OCI-LY1 (cell line): ENCODE results near the gene RUFY3.
A peak's percentile ranks its signal among the peaks of the same experiment; 100 is the strongest.

ENCODE experiments used
- H2AFZ ChIP-seq: fragments of 200-600 bp; sonication (generic), shearing (Covaris generic); 2 replicates; pipeline ENCODE4 v1.6.0; 2014; ENCODE audit warnings: antibody characterized with exemption, mild to moderate bottlenecking, low read length
- H3F3A ChIP-seq: fragments of 200-600 bp; sonication (generic), shearing (Covaris generic); 2 replicates; pipeline ENCODE4 v1.6.0; 2014; ENCODE audit warnings: mild to moderate bottlenecking, antibody characterized with exemption, low read length, moderate library complexity; ENCODE audit not compliant: insufficient read depth
- H3K27ac ChIP-seq: fragments of 200-600 bp; sonication (generic); 2 replicates; pipeline ENCODE4 v1.5.1; 2014; ENCODE audit warnings: low read length, mixed run types, mild to moderate bottlenecking, low read depth; ENCODE audit not compliant: poor library complexity, severe bottlenecking
- H3K27me3 ChIP-seq: fragments of 200-600 bp; sonication (generic); 2 replicates; pipeline ENCODE4 v1.6.0; 2014; ENCODE audit warnings: antibody characterized with exemption, mild to moderate bottlenecking, low read length, moderate library complexity; ENCODE audit not compliant: insufficient read depth
- H3K36me3 ChIP-seq: fragments of 200-600 bp; sonication (generic); 2 replicates; pipeline ENCODE4 v1.6.1; 2014; ENCODE audit warnings: mild to moderate bottlenecking, antibody characterized with exemption, low read length, moderate library complexity, mixed read lengths; ENCODE audit not compliant: insufficient read depth
- H3K4me1 ChIP-seq: fragments of 200-600 bp; sonication (generic); 2 replicates; pipeline ENCODE4 v1.5.1; 2014; ENCODE audit warnings: mild to moderate bottlenecking, low read length, moderate library complexity; ENCODE audit not compliant: insufficient read depth, severe bottlenecking
- H3K4me2 ChIP-seq: fragments of 200-600 bp; sonication (generic), shearing (Covaris generic); 2 replicates; pipeline ENCODE4 v1.6.1; 2014; ENCODE audit warnings: low read length
- H3K4me3 ChIP-seq: fragments of 200-600 bp; sonication (generic); 2 replicates; pipeline ENCODE4 v1.5.1; 2014; ENCODE audit warnings: low read length, low read depth, mild to moderate bottlenecking, mixed read lengths; ENCODE audit not compliant: poor library complexity, severe bottlenecking
- H3K79me2 ChIP-seq: fragments of 200-600 bp; shearing (Covaris generic); 2 replicates; pipeline ENCODE4 v1.6.1; 2016; ENCODE audit warnings: mixed run types, low read length, mixed read lengths; ENCODE audit not compliant: insufficient read depth
- H3K9ac ChIP-seq: fragments of 200-600 bp; sonication (generic), shearing (Covaris generic); 2 replicates; pipeline ENCODE4 v1.6.1; 2014; ENCODE audit warnings: mild to moderate bottlenecking, low read length, mixed read lengths
- H3K9me2 ChIP-seq: fragments of 200-600 bp; sonication (generic), shearing (Covaris generic); 2 replicates; pipeline ENCODE4 v1.6.1; 2014; ENCODE audit warnings: low read depth, mild to moderate bottlenecking, low read length, mixed read lengths
- H3K9me3 ChIP-seq: fragments of 200-600 bp; shearing (Covaris generic); 2 replicates; pipeline ENCODE4 v1.6.1; 2014; ENCODE audit warnings: low read length, mixed read lengths
- H4K20me1 ChIP-seq: fragments of 200-600 bp; sonication (generic), shearing (Covaris generic); 2 replicates; pipeline ENCODE4 v1.6.0; 2016; ENCODE audit warnings: mild to moderate bottlenecking, low read length; ENCODE audit not compliant: insufficient read depth
- CTCF ChIP-seq: fragments of 200-600 bp; sonication (generic), shearing (Covaris generic); IDR thresholded peaks from 2 replicates; pipeline ENCODE4 v1.5.1; 2017; ENCODE audit warnings: mild to moderate bottlenecking, antibody characterized with exemption, low read length, moderate library complexity, mixed read lengths
- EZH2 ChIP-seq: fragments of 200-600 bp; sonication (generic), shearing (Covaris generic); IDR thresholded peaks from 2 replicates; pipeline ENCODE4 v1.8.0; 2017; ENCODE audit warnings: borderline replicate concordance, mixed run types, mild to moderate bottlenecking, antibody characterized with exemption, low read length, moderate library complexity, mixed read lengths

Gene RUFY3

GRCh38 chr4:70706044-70706461 is 15.7 kb upstream of the RUFY3 start:
- Histone ChIP-seq H3K4me2 (peak overlapping the region; percentile 89), H3K27ac (peak overlapping the region; percentile 96), H3K36me3 (no peaks in the 10 kb centered on the region), H3K4me3 (peak overlapping the region; percentile 73), H3K4me1 (peaks cover 74% of the 10 kb centered on the region), H3K9ac (peak overlapping the region; percentile 76), H3K27me3 (no peaks in the 10 kb centered on the region), H3F3A (no peaks in the 10 kb centered on the region), H2AFZ (no peak overlapping the region), H3K9me2 (no peaks in the 10 kb centered on the region), H3K9me3 (no peaks in the 10 kb centered on the region), H4K20me1 (no peaks in the 10 kb centered on the region), H3K79me2 (peaks cover 49% of the 10 kb centered on the region)
- TF ChIP-seq EZH2 (no peak), CTCF (no peak)

GRCh38 chr4:70706516-70706915 is 15.2 kb upstream of the RUFY3 start:
- Histone ChIP-seq H3K36me3 (no peaks in the 10 kb centered on the region), H3K9me3 (no peaks in the 10 kb centered on the region), H3K4me3 (peak overlapping the region; percentile 73), H3K4me2 (peak overlapping the region; percentile 89), H3K9me2 (no peaks in the 10 kb centered on the region), H3K4me1 (peaks cover 74% of the 10 kb centered on the region), H3K27me3 (no peaks in the 10 kb centered on the region), H2AFZ (no peak overlapping the region), H3F3A (no peaks in the 10 kb centered on the region), H4K20me1 (no peaks in the 10 kb centered on the region), H3K9ac (peak overlapping the region; percentile 76), H3K79me2 (peaks cover 53% of the 10 kb centered on the region), H3K27ac (peak overlapping the region; percentile 96)
- TF ChIP-seq EZH2 = no peak
- TF ChIP-seq CTCF = no peak

GRCh38 chr4:70709611-70710205 is 12.1 kb upstream of the RUFY3 start:
- peak overlapping the region; percentile 25; the same call in 1 of the 2 replicates for H3K9ac ChIP-seq
- H3K4me1 ChIP-seq = peaks cover 80% of the 10 kb centered on the region
- H3K27ac ChIP-seq = peak overlapping the region; percentile 74
- H3K27me3 ChIP-seq = no peaks in the 10 kb centered on the region
- H2AFZ ChIP-seq = no peak overlapping the region
- H4K20me1 ChIP-seq = no peaks in the 10 kb centered on the region
- peaks cover 82% of the 10 kb centered on the region for H3K79me2 ChIP-seq
- no peaks in the 10 kb centered on the region for H3K9me3 ChIP-seq
- H3K4me3 ChIP-seq = peak overlapping the region; percentile 42
- H3K9me2 ChIP-seq = no peaks in the 10 kb centered on the region
- TF ChIP-seq CTCF (no peak), EZH2 (no peak)
- no peaks in the 10 kb centered on the region for H3K36me3 ChIP-seq
- H3K4me2 ChIP-seq = peak overlapping the region; percentile 71
- H3F3A ChIP-seq = no peaks in the 10 kb centered on the region
